Measurements from ENCODE around the gene SPANXB1.
"Not testable (repeated sequence)": the region's sequence is repeated elsewhere in the genome, so short reads cannot be mapped to it uniquely, and the experiment has no call there.

The SPANXB1 gene

GRCh38 chrX:141002568-141002967 lies at the start of gene SPANXB1:
Gene SPANXB1 (plus strand): TSS chrX:141002594. CDS start chrX:141002694, 100 bp downstream.
- DNase-seq = not testable (repeated sequence)

GRCh38 chrX:140967036-140967435 lies 35.4 kb upstream of the SPANXB1 start:
- DNase-seq = no peak

GRCh38 chrX:140971099-140971795 lies 31.1 kb upstream of the SPANXB1 start:
- no peak for DNase-seq

- no peak for DNase-seq
These were observed 26.9 kb upstream of the SPANXB1 start for GRCh38 chrX:140975472-140975871.

- DNase-seq = no peak
These were observed 22.1 kb upstream of the SPANXB1 start for GRCh38 chrX:140980271-140980670.

GRCh38 chrX:140983730-140984129 lies 18.7 kb upstream of the SPANXB1 start:
- no peak for DNase-seq

GRCh38 chrX:141005243-141005642 lies 2.8 kb downstream of the SPANXB1 start:
- DNase-seq = not testable (repeated sequence)

- not testable (repeated sequence) for DNase-seq
These were observed 41.9 kb downstream of the SPANXB1 start for GRCh38 chrX:141044246-141044645.

- DNase-seq = not testable (repeated sequence)
These were observed 47.5 kb downstream of the SPANXB1 start for GRCh38 chrX:141049878-141050277.

GRCh38 chrX:141052098-141052497 lies 49.7 kb downstream of the SPANXB1 start:
- DNase-seq = peak; percentile 0
